GM19463 (cell line): ENCODE data around the gene CPPED1.

Source experiments
- ATAC-seq: cut with Tn5 transposase; IDR thresholded peaks from one replicate; pipeline ENCODE4 v1.9.1; 2021; ENCODE audit warnings: mild to moderate bottlenecking, moderate library complexity; ENCODE audit not compliant: unreplicated experiment

CPPED1 gene

GRCh38 chr16:12613131-12613991 lies 190.3 kb downstream of the CPPED1 start:
- ATAC-seq = peak; percentile 68

- ATAC-seq = no peak
Measured at GRCh38 chr16:12612598-12613101, 191.0 kb downstream of the CPPED1 start.

- ATAC-seq = no peak
Measured at GRCh38 chr16:12611916-12612597, 191.6 kb downstream of the CPPED1 start.

GRCh38 chr16:12611006-12611477 lies 192.6 kb downstream of the CPPED1 start:
- no peak for ATAC-seq

GRCh38 chr16:12609937-12610699 lies 193.6 kb downstream of the CPPED1 start:
- ATAC-seq = no peak
